DND-41 (cell line): Measurements from ENCODE around the gene ATP5F1D.

Source experiments
- ATAC-seq: fragments of 200-7000 bp; cut with Tn5 transposase; 3 replicates; pipeline ENCODE4 v1.9.1; 2021; ENCODE audit warnings: low read depth; ENCODE audit not compliant: insufficient read depth
- DNase-seq: peaks from one replicate; pipeline ENCODE4 v3.0.0-alpha.2; 2020
- H2AFZ ChIP-seq: 2 replicates; pipeline ENCODE4 v1.6.0; 2012; ENCODE audit warnings: low read depth, low read length
- H3K27ac ChIP-seq: 2 replicates; pipeline ENCODE4 v1.5.1; 2012; ENCODE audit warnings: low read length, inconsistent platforms
- H3K27me3 ChIP-seq: fragments of 200-600 bp; sonication (generic); 2 replicates; pipeline ENCODE4 v1.6.0; 2012; ENCODE audit warnings: low read length, mild to moderate bottlenecking, inconsistent platforms; ENCODE audit not compliant: insufficient read depth, poor library complexity
- H3K36me3 ChIP-seq: 2 replicates; pipeline ENCODE4 v1.5.1; 2012; ENCODE audit warnings: low read length, inconsistent platforms; ENCODE audit not compliant: insufficient read depth
- H3K4me1 ChIP-seq: 2 replicates; pipeline ENCODE4 v1.5.1; 2012; ENCODE audit warnings: mild to moderate bottlenecking, low read length; ENCODE audit not compliant: insufficient read depth
- H3K4me2 ChIP-seq: 2 replicates; pipeline ENCODE4 v1.6.0; 2012; ENCODE audit warnings: mild to moderate bottlenecking, moderate library complexity, low read length, inconsistent platforms; ENCODE audit not compliant: insufficient read depth
- H3K4me3 ChIP-seq, 2 experiments: fragments of 200-600 bp in 1 of 2; shearing (Covaris generic) in 1 of 2; 2 replicates each; pipeline ENCODE4 v1.5.1; 2012 to 2016; ENCODE audit warnings: inconsistent platforms in 2 of 2, low read length in 2 of 2, mild to moderate bottlenecking in 2 of 2, low read depth in 1 of 2, moderate library complexity in 1 of 2
- H3K79me2 ChIP-seq: 2 replicates; pipeline ENCODE4 v1.6.0; 2012; ENCODE audit warnings: low read length, inconsistent platforms; ENCODE audit not compliant: insufficient read depth
- H3K9ac ChIP-seq: 2 replicates; pipeline ENCODE4 v1.6.0; 2012; ENCODE audit warnings: low read depth, mild to moderate bottlenecking, inconsistent platforms, low read length, moderate library complexity
- H3K9me3 ChIP-seq: 2 replicates; pipeline ENCODE4 v1.5.1; 2012; ENCODE audit warnings: low read length, moderate library complexity, mild to moderate bottlenecking, inconsistent platforms; ENCODE audit not compliant: insufficient read depth, severe bottlenecking
- H4K20me1 ChIP-seq: 2 replicates; pipeline ENCODE4 v1.6.0; 2012; ENCODE audit warnings: low read length; ENCODE audit not compliant: insufficient read depth
- EZH2 ChIP-seq: IDR thresholded peaks from 3 replicates; pipeline ENCODE4 v1.6.1; 2012; ENCODE audit warnings: borderline replicate concordance, low read depth, mild to moderate bottlenecking, moderate library complexity, low read length, inconsistent platforms; ENCODE audit not compliant: severe bottlenecking
- TF ChIP-seq, protein P1 (sequence below): IDR thresholded peaks from 2 replicates; pipeline ENCODE4 v1.5.1; 2012; ENCODE audit warnings: borderline replicate concordance, low read length, moderate library complexity, mild to moderate bottlenecking; ENCODE audit not compliant: poor library complexity, severe bottlenecking; ENCODE audit errors: extremely low read depth

Gene ATP5F1D

DNA sequence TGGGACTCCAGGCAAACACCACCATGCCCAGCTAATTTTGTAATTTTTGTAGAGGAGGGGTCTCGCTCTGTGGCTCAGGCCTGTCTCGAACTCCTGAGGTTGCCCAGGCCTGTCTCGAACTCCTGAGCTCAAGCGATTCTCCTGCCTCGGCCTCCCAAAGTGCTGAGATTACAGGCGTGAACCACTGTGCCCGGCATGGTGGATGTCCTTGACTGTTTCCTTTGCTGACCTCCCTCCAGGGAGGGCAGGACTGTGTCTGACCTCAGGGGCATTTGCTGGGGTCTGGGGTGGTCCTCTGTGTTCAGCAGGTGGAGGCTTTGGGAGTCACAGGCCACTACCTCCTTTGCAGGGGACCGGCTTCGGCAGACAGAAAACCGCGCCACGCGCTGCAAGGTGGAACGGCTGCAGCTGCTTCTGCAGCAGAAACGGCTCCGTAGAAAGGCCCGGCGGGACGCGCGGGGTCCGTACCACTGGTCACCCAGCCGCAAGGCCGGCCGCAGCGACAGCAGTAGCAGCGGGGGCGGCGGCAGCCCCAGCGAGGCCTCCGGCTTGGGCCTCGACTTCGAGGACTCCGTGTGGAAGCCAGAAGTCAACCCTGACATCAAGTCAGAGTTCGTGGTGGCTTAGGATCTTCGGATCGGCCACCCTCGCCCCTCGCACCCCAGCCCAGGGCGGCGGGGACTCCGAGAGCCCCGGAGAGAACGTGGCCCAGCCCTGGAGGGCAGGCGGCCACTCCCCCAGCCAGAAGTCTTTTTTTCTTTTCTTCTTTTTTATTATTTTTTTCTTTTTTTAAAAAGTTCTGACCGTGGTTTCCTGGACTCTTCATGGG is 15.3 kb downstream of the ATP5F1D start:
- H3K79me2 ChIP-seq, result peaks cover 36% of the 10 kb centered on the region
- no peak overlapping the region for H2AFZ ChIP-seq
- no peak for TF ChIP-seq EZH2
- TF ChIP-seq, protein P1, sequence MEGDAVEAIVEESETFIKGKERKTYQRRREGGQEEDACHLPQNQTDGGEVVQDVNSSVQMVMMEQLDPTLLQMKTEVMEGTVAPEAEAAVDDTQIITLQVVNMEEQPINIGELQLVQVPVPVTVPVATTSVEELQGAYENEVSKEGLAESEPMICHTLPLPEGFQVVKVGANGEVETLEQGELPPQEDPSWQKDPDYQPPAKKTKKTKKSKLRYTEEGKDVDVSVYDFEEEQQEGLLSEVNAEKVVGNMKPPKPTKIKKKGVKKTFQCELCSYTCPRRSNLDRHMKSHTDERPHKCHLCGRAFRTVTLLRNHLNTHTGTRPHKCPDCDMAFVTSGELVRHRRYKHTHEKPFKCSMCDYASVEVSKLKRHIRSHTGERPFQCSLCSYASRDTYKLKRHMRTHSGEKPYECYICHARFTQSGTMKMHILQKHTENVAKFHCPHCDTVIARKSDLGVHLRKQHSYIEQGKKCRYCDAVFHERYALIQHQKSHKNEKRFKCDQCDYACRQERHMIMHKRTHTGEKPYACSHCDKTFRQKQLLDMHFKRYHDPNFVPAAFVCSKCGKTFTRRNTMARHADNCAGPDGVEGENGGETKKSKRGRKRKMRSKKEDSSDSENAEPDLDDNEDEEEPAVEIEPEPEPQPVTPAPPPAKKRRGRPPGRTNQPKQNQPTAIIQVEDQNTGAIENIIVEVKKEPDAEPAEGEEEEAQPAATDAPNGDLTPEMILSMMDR, result no peak
- no peak for ATAC-seq
- no peaks in the 10 kb centered on the region for H3K9me3 ChIP-seq
- no peak overlapping the region for H3K9ac ChIP-seq
- peaks cover 47% of the 10 kb centered on the region for H4K20me1 ChIP-seq
- no peaks in the 10 kb centered on the region for H3K27me3 ChIP-seq
- no peak for DNase-seq
- H3K36me3 ChIP-seq, result peaks cover 51% of the 10 kb centered on the region
- peaks cover 85% of the 10 kb centered on the region for H3K4me1 ChIP-seq
- no peak overlapping the region for H3K27ac ChIP-seq
- H3K4me2 ChIP-seq, result no peak overlapping the region
- H3K4me3 ChIP-seq, result no peak overlapping the region

DNA sequence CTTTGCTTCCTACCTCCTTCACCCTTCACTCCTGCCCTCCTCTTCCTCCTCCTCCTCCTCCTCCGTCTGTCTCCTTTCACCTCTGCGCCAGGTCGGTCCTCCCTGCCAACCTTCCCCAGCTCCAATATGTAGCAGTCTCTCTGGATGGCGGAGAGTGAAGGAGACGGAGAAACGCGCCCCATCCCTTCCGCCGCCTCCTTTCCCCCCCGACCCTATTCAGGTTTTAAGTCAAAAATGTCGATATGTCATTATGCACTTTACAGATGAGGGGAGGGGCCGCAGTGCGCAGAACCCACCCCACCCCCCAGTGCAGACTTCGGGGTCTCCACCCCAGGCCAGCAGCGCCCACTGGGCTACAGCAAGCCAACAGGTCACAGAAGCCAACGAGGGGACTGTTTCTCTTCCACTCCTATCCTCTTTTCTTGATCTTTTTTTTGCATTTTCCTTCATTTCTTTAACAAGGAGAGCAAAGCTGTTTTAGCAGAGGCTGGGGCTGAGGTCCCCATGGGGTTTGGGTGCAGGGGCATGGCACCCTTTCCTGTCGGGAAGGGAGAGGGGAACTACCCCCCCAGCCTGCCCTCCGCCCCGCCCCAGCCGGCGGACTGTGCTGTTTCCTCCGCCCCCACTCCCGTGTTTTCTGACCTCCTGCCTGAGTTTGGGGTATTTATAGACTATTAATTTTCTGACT is 16.1 kb downstream of the ATP5F1D start:
- DNase-seq, result no peak
- Histone ChIP-seq H3K9me3 (no peaks in the 10 kb centered on the region), H3K4me3 (no peak overlapping the region), H3K4me2 (peak overlapping the region; percentile 60; the same call in 1 of the 2 replicates), H3K4me1 (peaks cover 83% of the 10 kb centered on the region), H3K36me3 (peaks cover 50% of the 10 kb centered on the region), H3K27me3 (no peaks in the 10 kb centered on the region), H4K20me1 (peaks cover 40% of the 10 kb centered on the region), H3K79me2 (peaks cover 30% of the 10 kb centered on the region), H3K27ac (peak overlapping the region; percentile 39; the same call in 1 of the 2 replicates), H2AFZ (no peak overlapping the region), H3K9ac (no peak overlapping the region)
- ATAC-seq, result no peak
- TF ChIP-seq, protein P1, result no peak
- TF ChIP-seq EZH2, result no peak

DNA sequence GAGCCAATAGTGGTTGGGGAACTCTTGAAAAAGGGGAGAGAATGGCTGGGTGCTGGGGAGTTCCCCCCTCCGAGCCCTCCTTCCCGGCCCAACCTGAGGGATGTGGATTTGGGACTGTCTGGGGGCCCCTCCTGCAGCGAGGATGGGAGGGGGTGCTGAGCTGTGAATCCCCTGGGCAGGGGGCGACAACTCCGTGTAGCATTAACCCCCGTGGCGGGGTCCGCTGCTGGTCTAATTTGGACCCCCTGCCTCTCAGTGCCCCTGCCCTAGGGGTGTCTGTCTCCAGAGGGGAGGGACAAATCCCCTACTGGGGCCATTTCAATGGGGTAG is 16.6 kb downstream of the ATP5F1D start:
- TF ChIP-seq, protein P1, result no peak
- no peak for TF ChIP-seq EZH2
- Histone ChIP-seq H4K20me1 (peaks cover 36% of the 10 kb centered on the region), H3K4me2 (peak overlapping the region; percentile 60; the same call in 1 of the 2 replicates), H3K4me1 (peaks cover 78% of the 10 kb centered on the region), H3K27ac (peak overlapping the region; percentile 39; the same call in 1 of the 2 replicates), H3K36me3 (peaks cover 50% of the 10 kb centered on the region), H3K9ac (peak overlapping the region; percentile 42; the same call in 1 of the 2 replicates), H2AFZ (no peak overlapping the region), H3K4me3 (no peak overlapping the region), H3K9me3 (no peaks in the 10 kb centered on the region), H3K79me2 (peaks cover 28% of the 10 kb centered on the region), H3K27me3 (no peaks in the 10 kb centered on the region)
- ATAC-seq, result no peak
- no peak for DNase-seq
